Ascending aorta (tissue), 2 donors: ENCODE results near the gene FBXO33. TPM values are rescaled to one million over a fixed set of nuclear protein-coding genes. Genes with fewer than 3 reads are reported as not detected.
"Not testable (repeated sequence)": the region's sequence is repeated elsewhere in the genome, so short reads cannot be mapped to it uniquely, and the experiment has no call there.

Source experiments
- DNase-seq, 2 donors: peaks; one replicate each; pipeline ENCODE4 v3.0.0-alpha.2; 2019; ENCODE audit warnings: low spot score in 2 of 2
- H3K27ac ChIP-seq, 2 donors: fragments of 200-600 bp; sonication (generic); one replicate each; pipeline ENCODE4 v1.5.1; 2016 to 2017; ENCODE audit warnings: mild to moderate bottlenecking in 1 of 2
- H3K27me3 ChIP-seq: fragments of 200-600 bp; sonication (generic); one replicate; pipeline ENCODE4 v1.5.1; 2017
- H3K36me3 ChIP-seq, 2 donors: fragments of 200-600 bp; sonication (generic); one replicate each; pipeline ENCODE4 v1.5.1; 2016
- H3K4me1 ChIP-seq, 2 donors: fragments of 200-600 bp; sonication (generic); one replicate each; pipeline ENCODE4 v1.5.1; 2016 to 2017; ENCODE audit warnings: mild to moderate bottlenecking in 1 of 2
- H3K4me3 ChIP-seq, 2 donors: fragments of 200-600 bp; sonication (generic); one replicate each; pipeline ENCODE4 v1.5.1; 2016 to 2017; ENCODE audit warnings: mild to moderate bottlenecking in 1 of 2
- H3K9me3 ChIP-seq, 2 donors: fragments of 200-600 bp; sonication (generic); one replicate each; pipeline ENCODE4 v1.5.1; 2016
- intact Hi-C: fragments of 100-400 bp; cut with DNase I; formaldehyde crosslinking; loops from one replicate; pipeline ENCODE4 v1.15.1; 2023
- total RNA-seq: library from RNA; depleted of rRNA; stranded (reverse); fragments of >200 nt; gene quantifications from one replicate; pipeline ENCODE4 v1.1.0, GENCODE V29; 2016
- TF ChIP-seq, protein P1 (sequence below), 3 experiments: fragments of 200-600 bp in 2 of 3; fragments of 450-650 bp in 1 of 3; sonication (generic) in 2 of 3; IDR thresholded peaks; one replicate each; pipeline ENCODE4 v1.5.1; 2016 to 2019; ENCODE audit warnings: antibody characterized with exemption in 3 of 3, mild to moderate bottlenecking in 1 of 3, moderate library complexity in 1 of 3

The FBXO33 gene
- total RNA-seq, 1 donor from 2014 or later: 14.5 TPM

- Histone ChIP-seq H3K36me3 (peaks cover 0 to 5% of the 10 kb centered on the region in 2 donors), H3K27me3 (no peaks in the 10 kb centered on the region), H3K4me1 (no peaks in the 10 kb centered on the region), H3K27ac (no peak overlapping the region), H3K4me3 (no peak overlapping the region), H3K9me3 (peaks cover 8 to 14% of the 10 kb centered on the region in 2 donors)
- TF ChIP-seq, protein P1, sequence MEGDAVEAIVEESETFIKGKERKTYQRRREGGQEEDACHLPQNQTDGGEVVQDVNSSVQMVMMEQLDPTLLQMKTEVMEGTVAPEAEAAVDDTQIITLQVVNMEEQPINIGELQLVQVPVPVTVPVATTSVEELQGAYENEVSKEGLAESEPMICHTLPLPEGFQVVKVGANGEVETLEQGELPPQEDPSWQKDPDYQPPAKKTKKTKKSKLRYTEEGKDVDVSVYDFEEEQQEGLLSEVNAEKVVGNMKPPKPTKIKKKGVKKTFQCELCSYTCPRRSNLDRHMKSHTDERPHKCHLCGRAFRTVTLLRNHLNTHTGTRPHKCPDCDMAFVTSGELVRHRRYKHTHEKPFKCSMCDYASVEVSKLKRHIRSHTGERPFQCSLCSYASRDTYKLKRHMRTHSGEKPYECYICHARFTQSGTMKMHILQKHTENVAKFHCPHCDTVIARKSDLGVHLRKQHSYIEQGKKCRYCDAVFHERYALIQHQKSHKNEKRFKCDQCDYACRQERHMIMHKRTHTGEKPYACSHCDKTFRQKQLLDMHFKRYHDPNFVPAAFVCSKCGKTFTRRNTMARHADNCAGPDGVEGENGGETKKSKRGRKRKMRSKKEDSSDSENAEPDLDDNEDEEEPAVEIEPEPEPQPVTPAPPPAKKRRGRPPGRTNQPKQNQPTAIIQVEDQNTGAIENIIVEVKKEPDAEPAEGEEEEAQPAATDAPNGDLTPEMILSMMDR (IDR thresholded peaks at IDR 0.05): no peak
- intact Hi-C loops: loop anchor here (5.0 kb wide), 1 partner anchor 258 kb away; no protein-coding TSS in a partner anchor
- DNase-seq: no peak
Observed at GRCh38 chr14:39365354-39365753, 66.9 kb downstream of the FBXO33 start.

GRCh38 chr14:39364509-39364908 lies 67.7 kb downstream of the FBXO33 start:
- H3K4me3 ChIP-seq: no peak overlapping the region
- H3K27me3 ChIP-seq: no peaks in the 10 kb centered on the region
- peaks cover 8 to 14% of the 10 kb centered on the region in 2 donors for H3K9me3 ChIP-seq
- peaks cover 0 to 9% of the 10 kb centered on the region in 2 donors for H3K36me3 ChIP-seq
- DNase-seq: no peak
- H3K4me1 ChIP-seq: no peaks in the 10 kb centered on the region
- intact Hi-C loops: no loop called here
- TF ChIP-seq, protein P1 (IDR thresholded peaks at IDR 0.05): no peak
- H3K27ac ChIP-seq: no peak overlapping the region

DNA sequence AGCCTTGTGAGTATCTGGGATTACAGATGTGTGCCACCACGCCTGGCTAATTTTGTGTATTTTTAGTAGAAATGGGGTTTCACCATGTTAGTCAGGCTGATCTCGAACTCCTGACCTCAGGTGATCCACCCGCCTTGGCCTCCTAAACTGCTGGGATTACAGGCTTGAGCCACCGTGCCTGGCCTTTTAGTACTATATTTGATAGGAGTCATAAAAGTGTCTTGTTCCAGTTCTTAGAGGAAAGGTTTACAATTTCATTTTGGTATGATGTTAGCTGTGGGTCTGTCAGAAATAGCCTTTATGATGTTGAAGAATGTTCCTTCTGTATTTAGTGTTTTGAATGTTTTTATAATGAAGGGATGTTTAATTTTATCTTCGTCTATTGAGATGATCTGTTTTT lies 70.7 kb downstream of the FBXO33 start:
- H3K27me3 ChIP-seq, H3K4me1 ChIP-seq, DNase-seq, H3K27ac ChIP-seq, intact Hi-C loops, H3K4me3 ChIP-seq: not testable (repeated sequence)
- peaks cover 8 to 14% of the 10 kb centered on the region in 2 donors for H3K9me3 ChIP-seq
- peaks cover 0 to 18% of the 10 kb centered on the region in 2 donors for H3K36me3 ChIP-seq

- H3K4me1 ChIP-seq: no peaks in the 10 kb centered on the region
- H3K27ac ChIP-seq: no peak overlapping the region
- H3K4me3 ChIP-seq: no peak overlapping the region
- H3K36me3 ChIP-seq: peaks cover 0 to 18% of the 10 kb centered on the region in 2 donors
- TF ChIP-seq, protein P1 (IDR thresholded peaks at IDR 0.05): no peak
- H3K27me3 ChIP-seq: no peaks in the 10 kb centered on the region
- intact Hi-C loops: no loop called here
- peaks cover 8 to 14% of the 10 kb centered on the region in 2 donors for H3K9me3 ChIP-seq
- no peak for DNase-seq
Observed at GRCh38 chr14:39360316-39360715, 71.9 kb downstream of the FBXO33 start.

- intact Hi-C loops, H3K27me3 ChIP-seq: not testable (repeated sequence)
- peaks cover 0 to 18% of the 10 kb centered on the region in 2 donors for H3K36me3 ChIP-seq
Observed at GRCh38 chr14:39359069-39359468, 73.2 kb downstream of the FBXO33 start.

DNA sequence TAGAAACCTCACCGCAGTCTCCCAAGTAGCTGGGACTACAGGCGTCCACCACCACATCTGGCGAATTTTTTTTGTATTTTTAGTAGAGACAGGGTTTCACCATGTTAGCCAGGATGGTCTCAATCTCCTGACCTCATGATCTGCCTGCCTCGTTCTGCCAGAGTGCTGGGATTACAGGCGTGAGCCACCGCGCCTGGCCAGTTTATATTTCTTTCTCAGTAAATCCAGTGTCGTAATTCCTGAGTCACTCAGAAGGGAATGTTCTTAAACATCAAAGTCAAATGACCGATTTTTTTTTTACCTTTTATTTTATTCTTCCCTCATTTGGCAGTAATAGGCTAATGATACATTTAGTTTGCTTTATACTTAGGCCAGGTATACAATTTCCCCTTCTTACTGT lies 80.5 kb downstream of the FBXO33 start:
- Histone ChIP-seq H3K36me3 (peaks cover 12 to 23% of the 10 kb centered on the region in 2 donors), H3K27ac (no peak overlapping the region), H3K4me1 (no peaks in the 10 kb centered on the region), H3K27me3 (no peaks in the 10 kb centered on the region), H3K9me3 (no peaks in the 10 kb centered on the region), H3K4me3 (no peak overlapping the region)
- intact Hi-C loops: no loop called here
- DNase-seq: no peak
- TF ChIP-seq, protein P1 (IDR thresholded peaks at IDR 0.05): no peak

More at GRCh38 chr14:39359069-39359468, 73.2 kb downstream of the FBXO33 start:
- not testable (repeated sequence) for H3K4me1 ChIP-seq, H3K4me3 ChIP-seq, H3K9me3 ChIP-seq, DNase-seq, H3K27ac ChIP-seq

GRCh38 chr14:39350866-39351265 lies 81.4 kb downstream of the FBXO33 start:
- TF ChIP-seq, protein P1 (IDR thresholded peaks at IDR 0.05): no peak
- no peak for DNase-seq
- H3K27me3 ChIP-seq: no peaks in the 10 kb centered on the region
- H3K4me1 ChIP-seq: no peaks in the 10 kb centered on the region
- H3K27ac ChIP-seq: no peak overlapping the region
- H3K4me3 ChIP-seq: no peak overlapping the region
- no peaks in the 10 kb centered on the region for H3K9me3 ChIP-seq
- intact Hi-C loops: no loop called here
- peaks cover 17 to 26% of the 10 kb centered on the region in 2 donors for H3K36me3 ChIP-seq
